CD4-positive, alpha-beta T cell treated with Interleukin-15 for 4 hours (primary cell): ENCODE results near the gene NUP210.

Experiments used
- DNase-seq: peaks from one replicate; pipeline ENCODE4 v3.0.0-alpha.2; 2020; ENCODE audit warnings: low spot score

Gene NUP210

GRCh38 chr3:13288732-13289718 is 131.1 kb downstream of the NUP210 start:
- DNase-seq: no peak

- no peak for DNase-seq
These were observed 132.3 kb downstream of the NUP210 start for GRCh38 chr3:13287833-13288232.

GRCh38 chr3:13286873-13287272 is 133.2 kb downstream of the NUP210 start:
- DNase-seq: no peak

- no peak for DNase-seq
These were observed 135.0 kb downstream of the NUP210 start for GRCh38 chr3:13285007-13285567.

- no peak for DNase-seq
These were observed 136.3 kb downstream of the NUP210 start for GRCh38 chr3:13283877-13284264.

- no peak for DNase-seq
These were observed 136.9 kb downstream of the NUP210 start for GRCh38 chr3:13282986-13283876.

GRCh38 chr3:13282358-13282985 is 137.7 kb downstream of the NUP210 start:
- DNase-seq: no peak

GRCh38 chr3:13281507-13282357 is 138.4 kb downstream of the NUP210 start:
- no peak for DNase-seq

GRCh38 chr3:13280811-13281506 is 139.2 kb downstream of the NUP210 start:
- no peak for DNase-seq

- no peak for DNase-seq
These were observed 139.9 kb downstream of the NUP210 start for GRCh38 chr3:13280122-13280790.

- no peak for DNase-seq
These were observed 140.6 kb downstream of the NUP210 start for GRCh38 chr3:13279532-13279910.

GRCh38 chr3:13278783-13279531 is 141.2 kb downstream of the NUP210 start:
- DNase-seq: no peak

- no peak for DNase-seq
These were observed 142.1 kb downstream of the NUP210 start for GRCh38 chr3:13277860-13278531.

GRCh38 chr3:13277196-13277813 is 142.8 kb downstream of the NUP210 start:
- DNase-seq: no peak

- no peak for DNase-seq
These were observed 143.5 kb downstream of the NUP210 start for GRCh38 chr3:13276438-13277195.

GRCh38 chr3:13275376-13276005 is 144.6 kb downstream of the NUP210 start:
- DNase-seq: no peak
